Mesothelial cell of epicardium (in vitro differentiated cells): ENCODE data around the gene AURKA. TPM values are rescaled to one million over a fixed set of nuclear protein-coding genes. Genes with fewer than 3 reads are reported as not detected.

ENCODE experiments used
- DNase-seq, 2 experiments: peaks; one replicate each; pipeline ENCODE4 v3.0.0; 2021; ENCODE audit warnings: low spot score in 2 of 2; ENCODE audit not compliant: unreplicated experiment in 2 of 2
- H3K27ac Mint-ChIP-seq: 2 replicates; pipeline ENCODE4 v1.8.0; 2021; ENCODE audit warnings: mixed read lengths
- H3K27me3 Mint-ChIP-seq: 2 replicates; pipeline ENCODE4 v1.8.0; 2021; ENCODE audit warnings: low read depth, mixed read lengths
- H3K36me3 Mint-ChIP-seq: 2 replicates; pipeline ENCODE4 v1.8.0; 2021; ENCODE audit warnings: mixed read lengths
- H3K4me1 Mint-ChIP-seq: 2 replicates; pipeline ENCODE4 v1.8.0; 2021; ENCODE audit warnings: mixed read lengths
- H3K4me3 Mint-ChIP-seq: 2 replicates; pipeline ENCODE4 v1.8.0; 2021; ENCODE audit warnings: mild to moderate bottlenecking, moderate library complexity, mixed read lengths
- H3K9me3 Mint-ChIP-seq: 2 replicates; pipeline ENCODE4 v1.8.0; 2021; ENCODE audit warnings: mixed read lengths
- total RNA-seq: library from RNA; stranded (reverse); gene quantifications from 3 replicates; pipeline ENCODE4 v1.2.1, GENCODE V29; 2021
- TF ChIP-seq, protein P1 (sequence below): fragments of 200-600 bp; sonication (generic); IDR thresholded peaks from one replicate; pipeline ENCODE4 v1.5.0; 2021; ENCODE audit warnings: antibody characterized with exemption; ENCODE audit not compliant: unreplicated experiment

The AURKA gene
- total RNA-seq, 1 donor from 2014 or later, result 14.4 TPM

DNA sequence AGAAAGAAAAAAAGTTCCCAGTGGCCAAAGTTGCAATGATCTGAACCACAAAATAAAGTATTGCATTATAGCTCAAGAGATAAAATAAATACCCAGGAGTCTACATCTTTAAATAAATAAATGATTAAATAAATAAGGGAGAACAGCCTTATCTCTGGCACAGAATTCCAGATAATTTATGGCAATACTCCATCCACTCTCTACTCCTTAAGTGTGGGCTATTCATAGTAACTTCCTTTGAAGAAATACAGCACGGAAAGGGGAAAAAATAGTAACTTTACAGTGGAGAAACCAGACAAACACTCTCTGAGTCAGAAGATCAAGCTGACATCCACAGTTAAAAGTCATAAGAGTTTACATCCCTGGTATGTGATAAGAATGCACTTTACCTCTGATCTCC, 11.6 kb downstream of the AURKA start:
- Mint-ChIP-seq H3K36me3 (peaks cover 25% of the 10 kb centered on the region), H3K9me3 (no peaks in the 10 kb centered on the region), H3K4me1 (peaks cover 17% of the 10 kb centered on the region), H3K4me3 (no peak overlapping the region), H3K27me3 (no peaks in the 10 kb centered on the region), H3K27ac (peak overlapping the region; percentile 83)
- DNase-seq, result no peak
- TF ChIP-seq, protein P1, sequence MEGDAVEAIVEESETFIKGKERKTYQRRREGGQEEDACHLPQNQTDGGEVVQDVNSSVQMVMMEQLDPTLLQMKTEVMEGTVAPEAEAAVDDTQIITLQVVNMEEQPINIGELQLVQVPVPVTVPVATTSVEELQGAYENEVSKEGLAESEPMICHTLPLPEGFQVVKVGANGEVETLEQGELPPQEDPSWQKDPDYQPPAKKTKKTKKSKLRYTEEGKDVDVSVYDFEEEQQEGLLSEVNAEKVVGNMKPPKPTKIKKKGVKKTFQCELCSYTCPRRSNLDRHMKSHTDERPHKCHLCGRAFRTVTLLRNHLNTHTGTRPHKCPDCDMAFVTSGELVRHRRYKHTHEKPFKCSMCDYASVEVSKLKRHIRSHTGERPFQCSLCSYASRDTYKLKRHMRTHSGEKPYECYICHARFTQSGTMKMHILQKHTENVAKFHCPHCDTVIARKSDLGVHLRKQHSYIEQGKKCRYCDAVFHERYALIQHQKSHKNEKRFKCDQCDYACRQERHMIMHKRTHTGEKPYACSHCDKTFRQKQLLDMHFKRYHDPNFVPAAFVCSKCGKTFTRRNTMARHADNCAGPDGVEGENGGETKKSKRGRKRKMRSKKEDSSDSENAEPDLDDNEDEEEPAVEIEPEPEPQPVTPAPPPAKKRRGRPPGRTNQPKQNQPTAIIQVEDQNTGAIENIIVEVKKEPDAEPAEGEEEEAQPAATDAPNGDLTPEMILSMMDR, result no peak

DNA sequence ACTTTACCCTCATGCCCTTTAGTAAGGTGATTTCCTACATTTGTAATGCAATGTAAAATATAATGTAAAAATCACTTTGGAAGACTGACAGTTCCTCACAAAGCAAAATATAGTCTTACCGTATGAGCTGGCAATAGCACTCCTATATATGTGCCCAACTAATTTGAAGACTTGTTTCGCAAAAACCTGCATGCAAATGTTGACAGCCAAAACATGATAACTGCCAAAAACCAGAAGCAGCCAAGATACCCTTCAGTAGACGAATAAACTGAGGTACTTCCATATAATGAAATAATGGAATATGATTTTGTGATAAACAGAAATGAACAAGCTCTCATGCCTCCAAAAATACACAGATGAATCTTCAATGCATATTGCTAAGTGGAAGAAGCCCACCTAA, 13.6 kb downstream of the AURKA start:
- peaks cover 16% of the 10 kb centered on the region for H3K4me1 Mint-ChIP-seq
- TF ChIP-seq, protein P1, result no peak
- no peak for DNase-seq
- no peaks in the 10 kb centered on the region for H3K9me3 Mint-ChIP-seq
- H3K27ac Mint-ChIP-seq, result no peak overlapping the region
- H3K27me3 Mint-ChIP-seq, result no peaks in the 10 kb centered on the region
- H3K4me3 Mint-ChIP-seq, result no peak overlapping the region
- peaks cover 21% of the 10 kb centered on the region for H3K36me3 Mint-ChIP-seq

DNA sequence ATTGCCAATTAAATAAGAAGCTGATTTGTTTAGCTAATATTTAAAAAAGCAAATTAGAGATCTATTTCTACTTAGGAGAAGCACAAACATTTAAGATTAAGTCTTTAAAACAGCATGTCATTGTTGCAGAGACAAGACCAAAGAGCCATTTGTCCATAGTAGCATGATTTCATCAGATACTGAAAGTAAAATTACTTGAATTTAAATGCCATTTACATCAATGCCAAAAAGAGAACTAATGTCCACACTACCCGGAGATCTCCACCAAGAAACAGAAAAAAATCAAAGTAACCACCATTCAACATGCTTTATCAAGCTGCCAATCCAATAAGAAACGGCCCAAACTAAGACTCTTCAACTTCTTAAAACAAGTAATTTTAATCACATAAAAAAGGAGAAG, 15.7 kb downstream of the AURKA start:
- no peaks in the 10 kb centered on the region for H3K27me3 Mint-ChIP-seq
- DNase-seq, result no peak
- H3K9me3 Mint-ChIP-seq, result no peaks in the 10 kb centered on the region
- peaks cover 23% of the 10 kb centered on the region for H3K36me3 Mint-ChIP-seq
- TF ChIP-seq, protein P1, result no peak
- H3K4me1 Mint-ChIP-seq, result peaks cover 3% of the 10 kb centered on the region
- H3K27ac Mint-ChIP-seq, result no peak overlapping the region
- no peak overlapping the region for H3K4me3 Mint-ChIP-seq

DNA sequence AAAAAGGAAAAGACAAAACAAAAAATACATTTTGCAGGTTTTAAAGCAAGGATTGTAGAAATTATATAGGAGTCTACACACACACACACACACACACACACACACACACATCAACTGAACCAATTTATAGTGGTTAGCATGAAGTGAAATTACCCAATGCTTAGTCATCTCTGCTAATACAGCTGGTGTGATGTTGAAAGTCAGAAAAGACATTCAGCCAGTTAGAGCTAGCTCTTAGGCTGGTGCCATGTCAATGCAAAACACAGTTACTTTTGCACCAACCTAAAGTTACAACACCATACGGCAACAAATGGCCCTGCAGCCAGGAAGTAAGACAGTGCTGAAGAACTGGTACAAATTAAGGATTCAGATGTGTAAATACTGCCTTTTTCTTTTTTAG, 18.1 kb downstream of the AURKA start:
- Mint-ChIP-seq H3K27me3 (no peaks in the 10 kb centered on the region), H3K9me3 (no peaks in the 10 kb centered on the region), H3K4me1 (no peaks in the 10 kb centered on the region), H3K36me3 (peaks cover 14% of the 10 kb centered on the region), H3K4me3 (no peak overlapping the region), H3K27ac (no peak overlapping the region)
- DNase-seq, result no peak
- TF ChIP-seq, protein P1, result no peak

DNA sequence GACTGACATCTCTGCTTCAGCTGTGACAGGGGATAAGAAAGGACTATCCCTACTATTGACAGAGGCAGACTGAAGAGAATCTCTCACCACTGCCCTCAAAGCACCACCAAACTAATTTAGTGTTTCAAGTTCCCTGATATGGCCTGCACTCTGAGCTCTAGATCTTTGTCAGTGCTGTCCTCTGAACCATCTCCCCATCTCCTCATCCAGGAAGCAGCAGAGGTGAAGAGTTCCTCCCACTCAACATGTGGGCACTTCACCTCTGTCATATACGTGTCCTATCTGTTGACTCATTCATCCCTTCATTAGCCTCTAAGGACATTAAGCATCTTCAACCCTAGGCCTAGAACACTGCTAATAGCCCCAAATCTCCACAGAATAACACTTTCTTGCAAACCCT, 19.2 kb downstream of the AURKA start:
- DNase-seq, result no peak
- no peaks in the 10 kb centered on the region for H3K27me3 Mint-ChIP-seq
- no peaks in the 10 kb centered on the region for H3K4me1 Mint-ChIP-seq
- peaks cover 7% of the 10 kb centered on the region for H3K36me3 Mint-ChIP-seq
- no peaks in the 10 kb centered on the region for H3K9me3 Mint-ChIP-seq
- TF ChIP-seq, protein P1, result no peak
- no peak overlapping the region for H3K27ac Mint-ChIP-seq
- no peak overlapping the region for H3K4me3 Mint-ChIP-seq

DNA sequence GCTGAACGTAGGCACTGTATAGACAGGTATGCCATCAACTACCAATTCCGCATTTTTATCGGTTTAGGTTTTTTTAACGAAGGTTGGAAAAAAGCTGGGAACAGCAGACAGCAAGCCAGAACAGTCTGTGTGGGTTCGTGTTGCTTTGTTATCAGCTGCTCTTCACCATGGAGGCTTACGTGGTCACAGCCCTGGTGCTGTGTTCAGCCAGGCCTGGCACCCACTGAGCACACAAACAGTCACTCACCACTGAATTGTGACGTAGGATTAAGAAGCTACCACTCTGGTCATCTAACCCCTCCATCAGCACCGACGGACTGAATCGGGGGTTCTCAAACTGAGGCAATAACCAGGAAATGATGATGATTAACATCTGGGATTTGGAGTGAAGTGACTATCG, 20.0 kb downstream of the AURKA start:
- Mint-ChIP-seq H3K4me1 (no peaks in the 10 kb centered on the region), H3K36me3 (peaks cover 11% of the 10 kb centered on the region), H3K4me3 (no peak overlapping the region), H3K9me3 (no peaks in the 10 kb centered on the region), H3K27ac (no peak overlapping the region), H3K27me3 (no peaks in the 10 kb centered on the region)
- DNase-seq, result no peak
- TF ChIP-seq, protein P1, result no peak
